AG04449 (cell line): ENCODE measurements around the gene ABCG1.

Source experiments
- CTCF ChIA-PET: fragments of 350-600 bp; formaldehyde crosslinking; extraction: SDS; loops from one replicate; lab custom pipeline; 2021; ENCODE audit warnings: antibody characterized with exemption; lab: Yijun Ruan, JAX
- POLR2A ChIA-PET: fragments of 400-600, 350-600 bp; formaldehyde crosslinking; extraction: SDS; loops from one replicate; lab custom pipeline; 2020; ENCODE audit warnings: antibody characterized with exemption, inconsistent platforms; lab: Yijun Ruan, JAX
- DNase-seq: peaks from one replicate; pipeline ENCODE4 v3.0.0-alpha.2; 2010; ENCODE audit warnings: low read depth, low spot score
- H3K4me3 ChIP-seq: 2 replicates; pipeline ENCODE4 v1.5.1; 2011; ENCODE audit warnings: low read depth, mild to moderate bottlenecking, control low read depth, low read length
- TF ChIP-seq, protein P1 (sequence below): IDR thresholded peaks from one replicate; pipeline ENCODE4 v1.5.1; 2011; ENCODE audit warnings: mild to moderate bottlenecking, moderate library complexity, low read length, control low read depth, inconsistent platforms; ENCODE audit not compliant: insufficient read depth; ENCODE audit errors: missing control alignments

ABCG1 gene

GRCh38 chr21:42212266-42212665 is 6.7 kb upstream of the ABCG1 start:
- H3K4me3 ChIP-seq: no peak overlapping the region
- ChIA-PET POLR2A (no interaction called here), CTCF (no interaction called here)
- TF ChIP-seq, protein P1, sequence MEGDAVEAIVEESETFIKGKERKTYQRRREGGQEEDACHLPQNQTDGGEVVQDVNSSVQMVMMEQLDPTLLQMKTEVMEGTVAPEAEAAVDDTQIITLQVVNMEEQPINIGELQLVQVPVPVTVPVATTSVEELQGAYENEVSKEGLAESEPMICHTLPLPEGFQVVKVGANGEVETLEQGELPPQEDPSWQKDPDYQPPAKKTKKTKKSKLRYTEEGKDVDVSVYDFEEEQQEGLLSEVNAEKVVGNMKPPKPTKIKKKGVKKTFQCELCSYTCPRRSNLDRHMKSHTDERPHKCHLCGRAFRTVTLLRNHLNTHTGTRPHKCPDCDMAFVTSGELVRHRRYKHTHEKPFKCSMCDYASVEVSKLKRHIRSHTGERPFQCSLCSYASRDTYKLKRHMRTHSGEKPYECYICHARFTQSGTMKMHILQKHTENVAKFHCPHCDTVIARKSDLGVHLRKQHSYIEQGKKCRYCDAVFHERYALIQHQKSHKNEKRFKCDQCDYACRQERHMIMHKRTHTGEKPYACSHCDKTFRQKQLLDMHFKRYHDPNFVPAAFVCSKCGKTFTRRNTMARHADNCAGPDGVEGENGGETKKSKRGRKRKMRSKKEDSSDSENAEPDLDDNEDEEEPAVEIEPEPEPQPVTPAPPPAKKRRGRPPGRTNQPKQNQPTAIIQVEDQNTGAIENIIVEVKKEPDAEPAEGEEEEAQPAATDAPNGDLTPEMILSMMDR: no peak
- DNase-seq: no peak

GRCh38 chr21:42213082-42213774 is 5.7 kb upstream of the ABCG1 start:
- CTCF ChIA-PET: no interaction called here
- TF ChIP-seq, protein P1: no peak
- POLR2A ChIA-PET: no interaction called here
- H3K4me3 ChIP-seq: no peak overlapping the region
- DNase-seq: no peak

DNA sequence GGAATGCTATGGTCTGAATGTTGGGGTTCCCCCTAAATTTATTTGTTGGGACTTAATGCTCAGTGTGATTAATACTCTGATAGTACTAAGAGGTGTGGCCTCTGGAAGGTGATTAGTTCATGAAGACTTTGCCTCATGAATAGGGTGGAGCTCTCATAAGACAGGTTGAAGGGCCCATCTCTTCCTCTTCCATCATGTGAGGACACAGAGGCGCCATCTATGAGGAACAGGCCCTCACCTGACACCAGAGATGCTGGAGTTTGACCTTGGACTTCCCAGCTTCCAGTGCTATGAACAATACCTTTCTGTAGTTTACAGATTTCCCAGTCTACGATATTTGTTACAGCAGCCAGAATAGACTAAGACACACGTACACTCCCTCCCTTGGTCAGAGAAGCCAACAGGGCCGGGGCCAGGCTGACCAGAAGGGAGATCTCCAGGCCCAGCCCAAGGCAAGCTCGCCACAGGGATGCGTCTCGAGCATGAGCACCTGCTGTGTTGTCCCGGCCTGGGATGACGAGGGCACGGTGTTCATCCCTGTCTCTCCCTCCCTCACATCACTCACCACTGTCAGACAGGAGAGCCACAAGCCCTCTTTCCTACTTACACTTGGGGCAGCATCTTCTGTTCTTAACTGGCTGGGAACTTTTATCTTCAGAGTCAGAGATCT is 4.7 kb upstream of the ABCG1 start:
- ChIA-PET POLR2A (no interaction called here), CTCF (interaction anchor here (0.6 to 1.0 kb wide), 2 partner anchors 69 to 1045 kb away, joined by 3 read pairs; no protein-coding TSS in a partner anchor)
- H3K4me3 ChIP-seq: no peak overlapping the region
- TF ChIP-seq, protein P1: no peak
- DNase-seq: no peak

DNA sequence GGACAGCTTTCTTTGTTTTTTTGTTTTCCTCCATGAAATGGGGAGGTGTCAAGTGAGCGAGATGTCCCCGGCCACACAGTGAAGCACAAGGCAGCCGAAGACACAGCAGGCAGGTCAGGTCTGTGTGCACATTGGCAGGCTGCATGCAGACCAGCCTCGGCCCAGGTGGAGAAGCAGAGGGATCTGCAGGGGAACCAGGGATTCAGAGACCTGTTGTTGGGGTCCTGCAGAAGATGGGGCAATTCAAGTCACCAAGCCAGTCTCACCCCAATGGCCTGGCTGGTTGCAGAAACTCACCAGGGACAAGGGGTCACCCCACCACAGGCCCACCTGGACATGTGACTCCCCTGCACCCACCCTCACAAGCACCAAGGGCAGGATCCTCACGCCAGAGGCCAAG is 4.0 kb upstream of the ABCG1 start:
- TF ChIP-seq, protein P1: no peak
- no peak for DNase-seq
- POLR2A ChIA-PET: no interaction called here
- H3K4me3 ChIP-seq: no peak overlapping the region
- CTCF ChIA-PET: interaction anchor here (0.6 to 1.0 kb wide), 2 partner anchors 70 to 1046 kb away, joined by 3 read pairs; no protein-coding TSS in a partner anchor

GRCh38 chr21:42215942-42216725 is 2.8 kb upstream of the ABCG1 start:
- TF ChIP-seq, protein P1: no peak
- ChIA-PET CTCF (no interaction called here), POLR2A (no interaction called here)
- no peak overlapping the region for H3K4me3 ChIP-seq
- no peak for DNase-seq
